AG09319 (cell line): ENCODE measurements around the gene KPNA3.
A peak's percentile ranks its signal among the peaks of the same experiment; 100 is the strongest.
"Not testable (repeated sequence)": the region's sequence is repeated elsewhere in the genome, so short reads cannot be mapped to it uniquely, and the experiment has no call there.

Experiments
- DNase-seq: peaks from one replicate; pipeline ENCODE4 v3.0.0-alpha.2; 2010; ENCODE audit warnings: low read depth; ENCODE audit errors: extremely low read depth
- CTCF ChIP-seq: IDR thresholded peaks from 2 replicates; pipeline ENCODE4 v1.5.1; 2011; ENCODE audit warnings: low read depth, mild to moderate bottlenecking, inconsistent platforms, low read length, moderate library complexity

The KPNA3 gene

GRCh38 chr13:49806126-49806536 is 13.6 kb upstream of the KPNA3 start:
- no peak for TF ChIP-seq CTCF
- no peak for DNase-seq

DNA sequence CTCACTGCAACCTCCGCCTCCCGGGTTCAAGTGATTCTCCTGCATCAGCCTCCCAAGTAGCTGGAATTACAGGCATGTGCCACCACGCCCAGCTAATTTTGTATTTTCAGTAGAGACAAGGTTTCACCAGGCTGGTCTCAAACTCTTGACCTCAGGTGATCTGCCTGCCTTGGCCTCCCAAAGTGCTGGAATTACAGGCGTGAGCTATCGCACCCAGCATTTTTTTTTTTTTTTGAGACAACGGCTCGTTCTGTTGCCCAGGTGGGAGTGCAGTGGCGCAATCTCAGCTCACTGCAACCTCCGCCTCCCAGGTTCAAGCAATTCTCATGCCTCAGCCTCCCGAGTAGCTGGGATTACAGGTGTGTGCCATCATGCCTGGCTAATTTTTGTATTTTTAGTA is 10.6 kb upstream of the KPNA3 start:
- not testable (repeated sequence) for DNase-seq

DNA sequence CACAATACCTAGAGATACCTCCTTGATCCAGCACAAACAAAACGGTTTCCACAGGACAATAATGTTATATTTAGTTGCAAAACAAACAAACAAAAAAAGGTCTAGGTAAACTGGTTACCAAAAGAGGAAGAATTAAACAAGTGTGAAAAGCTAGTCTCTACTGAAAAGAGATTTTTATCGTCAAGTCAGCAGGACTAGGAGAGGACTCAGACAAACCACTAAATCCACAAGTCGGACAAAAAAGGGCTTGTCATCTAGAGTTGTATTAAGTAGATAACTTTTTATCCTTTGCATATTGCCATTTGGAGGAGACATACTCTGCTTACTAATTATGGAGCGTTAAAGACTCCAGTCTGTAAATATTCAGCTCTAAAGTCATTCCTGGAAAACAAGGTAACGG is 9.9 kb upstream of the KPNA3 start:
- TF ChIP-seq CTCF: no peak
- no peak for DNase-seq

DNA sequence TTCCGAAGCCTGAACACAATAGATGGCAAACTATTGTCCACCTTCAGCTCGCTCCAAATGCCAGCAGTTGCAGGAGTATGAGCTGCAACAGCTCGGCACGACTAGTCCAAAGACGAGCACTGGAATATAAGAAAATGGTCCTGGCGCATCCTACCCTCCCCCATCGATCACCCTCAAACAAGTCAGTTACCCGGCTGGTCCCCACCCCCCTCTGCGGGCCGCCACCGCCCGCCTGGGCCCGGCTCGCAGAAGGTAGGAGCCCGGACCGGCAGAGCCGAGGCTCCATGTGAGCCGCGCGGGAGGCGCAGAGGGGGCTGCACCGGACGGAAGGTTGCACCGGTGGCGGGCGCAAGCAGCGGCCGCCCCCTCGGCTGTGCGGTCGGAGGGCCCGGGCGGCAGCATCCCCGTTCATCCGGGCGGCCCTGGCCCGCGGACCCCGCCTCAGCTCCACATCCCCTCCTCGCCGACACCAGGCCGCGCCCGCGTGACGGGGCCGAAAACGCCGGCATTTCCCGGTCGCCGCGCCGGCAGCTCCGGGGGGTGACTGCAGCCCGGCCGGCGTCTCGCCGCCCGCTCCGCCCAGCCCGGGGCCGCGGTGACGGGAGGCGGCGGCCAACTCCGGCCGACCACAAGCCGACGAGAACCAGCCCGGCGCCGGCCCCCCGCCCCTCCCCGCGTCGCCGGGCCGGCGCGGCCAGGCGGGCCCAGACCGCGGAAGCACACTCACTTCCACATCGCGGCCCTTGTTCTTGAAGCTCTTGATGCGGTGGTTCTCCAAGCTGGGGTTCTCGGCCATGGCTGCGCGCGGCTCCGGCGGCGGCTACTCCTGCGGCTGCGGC is 552 bp downstream of the KPNA3 start:
- DNase-seq: no peak
- TF ChIP-seq CTCF: no peak

GRCh38 chr13:49791315-49791710 is 1.2 kb downstream of the KPNA3 start:
- TF ChIP-seq CTCF: peak; percentile 6
- DNase-seq: no peak

DNA sequence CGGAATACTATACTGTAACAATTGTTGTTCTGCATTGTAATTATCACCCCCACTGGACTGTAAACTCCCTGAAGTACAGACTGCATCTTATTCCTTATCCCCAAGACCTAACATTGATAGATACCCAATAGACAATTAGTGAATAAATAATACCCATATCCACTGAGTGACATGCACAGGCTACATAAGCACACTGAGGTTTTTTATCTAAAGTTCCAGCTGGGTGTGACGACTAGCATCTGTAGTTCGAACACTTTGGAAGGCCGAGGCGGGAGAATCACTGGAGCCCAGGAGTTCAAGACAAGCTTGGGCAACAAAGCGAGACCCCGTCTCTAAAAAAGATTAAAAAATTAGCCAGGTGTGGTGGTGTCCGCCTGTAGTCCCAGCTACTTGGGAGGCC is 2.5 kb downstream of the KPNA3 start:
- no peak for TF ChIP-seq CTCF
- DNase-seq: no peak

DNA sequence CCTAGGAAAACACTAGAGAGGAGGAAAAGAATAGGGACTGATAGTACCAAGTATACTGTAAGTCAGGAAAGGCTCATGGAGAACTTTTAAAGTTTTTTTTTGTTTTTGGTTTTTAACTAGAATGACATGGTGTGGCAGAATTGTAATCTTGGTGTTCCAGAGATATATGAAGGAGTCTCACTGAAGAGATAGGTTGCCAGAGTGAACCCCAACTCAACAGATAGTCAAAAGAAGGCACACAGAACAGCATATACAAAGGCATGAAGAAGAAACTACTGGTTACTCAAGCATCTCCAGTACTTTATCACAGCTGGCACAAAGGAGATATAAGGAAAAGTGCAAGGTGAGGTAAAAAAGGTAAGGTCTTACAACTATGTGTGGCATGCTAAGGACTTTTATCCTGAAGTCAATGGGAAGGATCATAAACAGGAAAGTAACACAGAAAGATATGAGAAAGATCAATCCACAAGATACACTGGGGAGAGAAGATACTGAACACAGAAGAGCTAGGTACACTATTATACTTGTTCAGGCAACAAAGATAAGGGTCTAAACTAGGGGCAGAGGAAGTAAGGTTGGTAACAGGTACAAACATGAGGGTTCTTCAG is 6.0 kb downstream of the KPNA3 start:
- no peak for TF ChIP-seq CTCF
- no peak for DNase-seq
